WTC11 (cell line): Measurements from ENCODE around the gene EHF. TPM values are rescaled to one million over a fixed set of nuclear protein-coding genes. Genes with fewer than 3 reads are reported as not detected.

Source experiments
- ATAC-seq: fragments of 200-7000 bp; cut with Tn5 transposase; 2 replicates; pipeline ENCODE4 v1.10.0; 2021; ENCODE audit warnings: mild to moderate bottlenecking, moderate library complexity
- CTCF ChIA-PET: fragments of 300-600 bp; sonication (Branson Sonifier 250); formaldehyde crosslinking; loops from one replicate; lab custom pipeline; 2021; ENCODE audit warnings: antibody characterized with exemption; lab: Charles Lee
- POLR2A ChIA-PET: fragments of 350-600 bp; sonication (Branson Sonifier 250); formaldehyde crosslinking; loops from one replicate; lab custom pipeline; 2021; ENCODE audit warnings: antibody characterized with exemption; lab: Charles Lee
- DNase-seq: peaks from one replicate; pipeline ENCODE4 v3.0.0; 2021; ENCODE audit warnings: low spot score
- H3K27ac Mint-ChIP-seq: 2 replicates; pipeline ENCODE4 v1.8.0; 2021; ENCODE audit warnings: mixed read lengths
- H3K27me3 Mint-ChIP-seq: 2 replicates; pipeline ENCODE4 v1.8.0; 2021; ENCODE audit warnings: low read depth, mild to moderate bottlenecking, moderate library complexity, mixed read lengths
- H3K36me3 Mint-ChIP-seq: 2 replicates; pipeline ENCODE4 v1.8.0; 2021; ENCODE audit warnings: mixed read lengths
- H3K4me1 Mint-ChIP-seq: 2 replicates; pipeline ENCODE4 v1.8.0; 2022; ENCODE audit warnings: mixed read lengths
- H3K4me3 Mint-ChIP-seq: 2 replicates; pipeline ENCODE4 v1.8.0; 2021; ENCODE audit warnings: mild to moderate bottlenecking, moderate library complexity, mixed read lengths
- H3K9me3 Mint-ChIP-seq: 2 replicates; pipeline ENCODE4 v1.8.0; 2021; ENCODE audit warnings: mixed read lengths
- ESRRA ChIP-seq: sonication (generic); formaldehyde crosslinking; IDR thresholded peaks from 2 replicates; pipeline ENCODE4 v1.8.1; 2022; ENCODE audit warnings: mild to moderate bottlenecking, missing genetic modification reagents, borderline replicate concordance
- NFATC4 ChIP-seq: fragments of 250-450 bp; sonication (Bioruptor Pico); IDR thresholded peaks from 2 replicates; pipeline ENCODE4 v1.9.0; 2021; ENCODE audit warnings: mild to moderate bottlenecking
- NFYB ChIP-seq: sonication (generic); formaldehyde crosslinking; conservative IDR thresholded peaks from 2 replicates; pipeline ENCODE4 v1.8.0; 2022; ENCODE audit warnings: low read depth, missing genetic modification reagents
- ZNF416 ChIP-seq: fragments of 250-450 bp; sonication (Bioruptor Pico); IDR thresholded peaks from 2 replicates; pipeline ENCODE4 v1.9.0; 2021; ENCODE audit warnings: mild to moderate bottlenecking, inconsistent platforms
- total RNA-seq: library from RNA; stranded (reverse); gene quantifications from 3 replicates; pipeline ENCODE4 v1.2.3, GENCODE V29; 2021
- TF ChIP-seq, protein P1 (sequence below): fragments of 250-450 bp; sonication (Bioruptor Pico); IDR thresholded peaks from 2 replicates; pipeline ENCODE4 v1.8.0; 2021; ENCODE audit warnings: mild to moderate bottlenecking
- TF ChIP-seq, protein P2 (sequence below): fragments of 250-450 bp; sonication (Bioruptor Pico); conservative IDR thresholded peaks from 2 replicates; pipeline ENCODE4 v1.9.0; 2021; ENCODE audit warnings: mild to moderate bottlenecking
- TF ChIP-seq, protein P3 (sequence below): sonication (generic); formaldehyde crosslinking; IDR thresholded peaks from 2 replicates; pipeline ENCODE4 v1.8.1; 2023; ENCODE audit warnings: mild to moderate bottlenecking, missing genetic modification reagents
- TF ChIP-seq, protein P4 (sequence below): sonication (generic); formaldehyde crosslinking; IDR thresholded peaks from 2 replicates; pipeline ENCODE4 v1.8.1; 2023; ENCODE audit warnings: mild to moderate bottlenecking, missing genetic modification reagents, borderline replicate concordance
- TF ChIP-seq, protein P5 (sequence below): sonication (generic); formaldehyde crosslinking; IDR thresholded peaks from 2 replicates; pipeline ENCODE4 v1.8.0; 2023; ENCODE audit warnings: missing genetic modification reagents, mild to moderate bottlenecking, borderline replicate concordance
- TF ChIP-seq, protein P6 (sequence below): sonication (generic); formaldehyde crosslinking; IDR thresholded peaks from 2 replicates; pipeline ENCODE4 v1.8.1; 2023; ENCODE audit warnings: mild to moderate bottlenecking, moderate library complexity, missing genetic modification reagents
- TF ChIP-seq, protein P7 (sequence below): sonication (generic); formaldehyde crosslinking; IDR thresholded peaks from 2 replicates; pipeline ENCODE4 v1.8.0; 2022; ENCODE audit warnings: mild to moderate bottlenecking, missing genetic modification reagents
- TF ChIP-seq, protein P8 (sequence below): sonication (generic); formaldehyde crosslinking; IDR thresholded peaks from 2 replicates; pipeline ENCODE4 v1.8.0; 2022; ENCODE audit warnings: mild to moderate bottlenecking, missing genetic modification reagents

Gene EHF
- total RNA-seq, 1 experiment from 2014 or later = 0.46 TPM

DNA sequence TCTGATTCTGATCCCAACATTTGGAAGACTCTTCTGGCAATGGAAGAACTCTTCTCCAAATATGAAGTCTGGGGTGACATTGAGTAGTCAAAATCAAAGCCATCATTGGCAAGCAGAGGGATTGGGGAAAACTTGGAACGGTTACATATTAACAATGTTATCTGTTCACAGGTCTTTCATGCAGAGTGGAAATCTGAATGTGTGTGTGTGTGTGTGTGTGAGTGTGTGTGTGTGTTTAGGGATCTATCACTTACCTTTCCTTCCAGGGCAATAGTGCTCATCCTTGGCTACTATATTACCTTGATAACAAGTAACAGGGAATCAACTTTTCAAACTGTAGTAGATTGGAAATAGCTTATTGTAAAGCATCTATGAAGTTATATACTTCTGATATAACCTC is 55.3 kb downstream of the EHF start:
- no peak for DNase-seq
- ATAC-seq = no peak
- H3K4me1 Mint-ChIP-seq = peaks cover 20% of the 10 kb centered on the region
- no peak overlapping the region for H3K27ac Mint-ChIP-seq
- ChIA-PET CTCF (no interaction called here), POLR2A (no interaction called here)
- H3K4me3 Mint-ChIP-seq = no peak overlapping the region
- H3K9me3 Mint-ChIP-seq = peaks cover 7% of the 10 kb centered on the region
- TF ChIP-seq, protein P1, sequence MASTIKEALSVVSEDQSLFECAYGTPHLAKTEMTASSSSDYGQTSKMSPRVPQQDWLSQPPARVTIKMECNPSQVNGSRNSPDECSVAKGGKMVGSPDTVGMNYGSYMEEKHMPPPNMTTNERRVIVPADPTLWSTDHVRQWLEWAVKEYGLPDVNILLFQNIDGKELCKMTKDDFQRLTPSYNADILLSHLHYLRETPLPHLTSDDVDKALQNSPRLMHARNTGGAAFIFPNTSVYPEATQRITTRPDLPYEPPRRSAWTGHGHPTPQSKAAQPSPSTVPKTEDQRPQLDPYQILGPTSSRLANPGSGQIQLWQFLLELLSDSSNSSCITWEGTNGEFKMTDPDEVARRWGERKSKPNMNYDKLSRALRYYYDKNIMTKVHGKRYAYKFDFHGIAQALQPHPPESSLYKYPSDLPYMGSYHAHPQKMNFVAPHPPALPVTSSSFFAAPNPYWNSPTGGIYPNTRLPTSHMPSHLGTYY (CRISPR knock-in tag) = no peak
- TF ChIP-seq ZNF416 (no peak), NFATC4 (CRISPR knock-in tag) (no peak)
- TF ChIP-seq, protein P2, sequence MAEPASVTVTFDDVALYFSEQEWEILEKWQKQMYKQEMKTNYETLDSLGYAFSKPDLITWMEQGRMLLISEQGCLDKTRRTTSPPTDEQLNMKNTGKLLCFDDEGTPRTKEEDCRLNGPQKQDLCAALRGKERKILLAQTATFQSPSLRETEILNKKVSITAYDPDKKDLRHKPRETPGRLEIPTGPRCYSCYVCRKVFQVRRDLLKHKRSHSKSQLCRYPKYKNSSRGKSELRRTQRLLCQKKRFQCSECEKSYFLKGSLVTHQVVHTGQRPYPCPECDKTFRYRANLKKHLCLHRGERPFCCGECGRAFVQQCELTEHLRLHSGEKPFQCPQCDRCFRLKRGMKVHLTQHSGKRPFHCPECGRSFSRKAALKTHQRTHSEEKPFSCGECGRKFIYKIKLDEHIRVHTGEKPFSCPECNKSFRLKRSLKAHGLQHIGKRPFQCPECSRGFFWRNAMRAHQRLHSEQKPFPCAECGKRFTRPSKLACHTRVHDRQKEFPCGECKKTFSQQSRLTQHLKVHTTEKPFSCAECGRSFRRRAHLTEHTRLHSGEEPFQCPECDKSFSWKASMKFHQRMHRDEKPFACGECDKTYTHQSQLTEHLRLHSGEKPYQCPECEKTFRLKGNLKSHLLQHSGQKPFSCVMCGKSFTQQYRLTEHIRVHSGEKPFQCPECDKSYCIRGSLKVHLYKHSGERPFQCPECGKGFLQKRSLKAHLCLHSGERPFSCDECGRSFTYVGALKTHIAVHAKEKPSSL (CRISPR knock-in tag) = no peak
- TF ChIP-seq, protein P3, sequence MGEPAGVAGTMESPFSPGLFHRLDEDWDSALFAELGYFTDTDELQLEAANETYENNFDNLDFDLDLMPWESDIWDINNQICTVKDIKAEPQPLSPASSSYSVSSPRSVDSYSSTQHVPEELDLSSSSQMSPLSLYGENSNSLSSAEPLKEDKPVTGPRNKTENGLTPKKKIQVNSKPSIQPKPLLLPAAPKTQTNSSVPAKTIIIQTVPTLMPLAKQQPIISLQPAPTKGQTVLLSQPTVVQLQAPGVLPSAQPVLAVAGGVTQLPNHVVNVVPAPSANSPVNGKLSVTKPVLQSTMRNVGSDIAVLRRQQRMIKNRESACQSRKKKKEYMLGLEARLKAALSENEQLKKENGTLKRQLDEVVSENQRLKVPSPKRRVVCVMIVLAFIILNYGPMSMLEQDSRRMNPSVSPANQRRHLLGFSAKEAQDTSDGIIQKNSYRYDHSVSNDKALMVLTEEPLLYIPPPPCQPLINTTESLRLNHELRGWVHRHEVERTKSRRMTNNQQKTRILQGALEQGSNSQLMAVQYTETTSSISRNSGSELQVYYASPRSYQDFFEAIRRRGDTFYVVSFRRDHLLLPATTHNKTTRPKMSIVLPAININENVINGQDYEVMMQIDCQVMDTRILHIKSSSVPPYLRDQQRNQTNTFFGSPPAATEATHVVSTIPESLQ (CRISPR knock-in tag) = no peak
- TF ChIP-seq, protein P4, sequence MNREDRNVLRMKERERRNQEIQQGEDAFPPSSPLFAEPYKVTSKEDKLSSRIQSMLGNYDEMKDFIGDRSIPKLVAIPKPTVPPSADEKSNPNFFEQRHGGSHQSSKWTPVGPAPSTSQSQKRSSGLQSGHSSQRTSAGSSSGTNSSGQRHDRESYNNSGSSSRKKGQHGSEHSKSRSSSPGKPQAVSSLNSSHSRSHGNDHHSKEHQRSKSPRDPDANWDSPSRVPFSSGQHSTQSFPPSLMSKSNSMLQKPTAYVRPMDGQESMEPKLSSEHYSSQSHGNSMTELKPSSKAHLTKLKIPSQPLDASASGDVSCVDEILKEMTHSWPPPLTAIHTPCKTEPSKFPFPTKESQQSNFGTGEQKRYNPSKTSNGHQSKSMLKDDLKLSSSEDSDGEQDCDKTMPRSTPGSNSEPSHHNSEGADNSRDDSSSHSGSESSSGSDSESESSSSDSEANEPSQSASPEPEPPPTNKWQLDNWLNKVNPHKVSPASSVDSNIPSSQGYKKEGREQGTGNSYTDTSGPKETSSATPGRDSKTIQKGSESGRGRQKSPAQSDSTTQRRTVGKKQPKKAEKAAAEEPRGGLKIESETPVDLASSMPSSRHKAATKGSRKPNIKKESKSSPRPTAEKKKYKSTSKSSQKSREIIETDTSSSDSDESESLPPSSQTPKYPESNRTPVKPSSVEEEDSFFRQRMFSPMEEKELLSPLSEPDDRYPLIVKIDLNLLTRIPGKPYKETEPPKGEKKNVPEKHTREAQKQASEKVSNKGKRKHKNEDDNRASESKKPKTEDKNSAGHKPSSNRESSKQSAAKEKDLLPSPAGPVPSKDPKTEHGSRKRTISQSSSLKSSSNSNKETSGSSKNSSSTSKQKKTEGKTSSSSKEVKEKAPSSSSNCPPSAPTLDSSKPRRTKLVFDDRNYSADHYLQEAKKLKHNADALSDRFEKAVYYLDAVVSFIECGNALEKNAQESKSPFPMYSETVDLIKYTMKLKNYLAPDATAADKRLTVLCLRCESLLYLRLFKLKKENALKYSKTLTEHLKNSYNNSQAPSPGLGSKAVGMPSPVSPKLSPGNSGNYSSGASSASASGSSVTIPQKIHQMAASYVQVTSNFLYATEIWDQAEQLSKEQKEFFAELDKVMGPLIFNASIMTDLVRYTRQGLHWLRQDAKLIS (CRISPR knock-in tag) = no peak
- no peaks in the 10 kb centered on the region for H3K27me3 Mint-ChIP-seq
- H3K36me3 Mint-ChIP-seq = no peaks in the 10 kb centered on the region

DNA sequence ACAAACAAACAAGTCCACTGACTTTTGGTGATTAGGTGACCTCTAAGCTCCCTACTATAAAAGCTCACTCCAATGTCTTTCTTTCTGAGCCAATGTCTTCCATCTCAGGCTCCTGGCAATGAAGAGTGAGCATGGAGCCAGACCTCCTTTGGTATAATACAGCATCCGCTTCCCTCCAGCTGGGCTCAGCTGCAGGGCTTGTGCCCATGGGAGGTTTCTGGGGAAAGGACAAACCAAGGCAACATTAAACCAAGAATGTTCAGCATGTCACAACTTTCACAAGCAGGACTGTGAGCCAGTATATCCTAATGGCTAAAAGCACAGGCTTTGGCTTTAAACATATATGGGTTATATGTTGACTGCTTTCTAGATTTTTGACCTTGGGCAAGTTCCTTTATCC is 58.8 kb downstream of the EHF start:
- no peak overlapping the region for H3K4me3 Mint-ChIP-seq
- TF ChIP-seq, protein P5, sequence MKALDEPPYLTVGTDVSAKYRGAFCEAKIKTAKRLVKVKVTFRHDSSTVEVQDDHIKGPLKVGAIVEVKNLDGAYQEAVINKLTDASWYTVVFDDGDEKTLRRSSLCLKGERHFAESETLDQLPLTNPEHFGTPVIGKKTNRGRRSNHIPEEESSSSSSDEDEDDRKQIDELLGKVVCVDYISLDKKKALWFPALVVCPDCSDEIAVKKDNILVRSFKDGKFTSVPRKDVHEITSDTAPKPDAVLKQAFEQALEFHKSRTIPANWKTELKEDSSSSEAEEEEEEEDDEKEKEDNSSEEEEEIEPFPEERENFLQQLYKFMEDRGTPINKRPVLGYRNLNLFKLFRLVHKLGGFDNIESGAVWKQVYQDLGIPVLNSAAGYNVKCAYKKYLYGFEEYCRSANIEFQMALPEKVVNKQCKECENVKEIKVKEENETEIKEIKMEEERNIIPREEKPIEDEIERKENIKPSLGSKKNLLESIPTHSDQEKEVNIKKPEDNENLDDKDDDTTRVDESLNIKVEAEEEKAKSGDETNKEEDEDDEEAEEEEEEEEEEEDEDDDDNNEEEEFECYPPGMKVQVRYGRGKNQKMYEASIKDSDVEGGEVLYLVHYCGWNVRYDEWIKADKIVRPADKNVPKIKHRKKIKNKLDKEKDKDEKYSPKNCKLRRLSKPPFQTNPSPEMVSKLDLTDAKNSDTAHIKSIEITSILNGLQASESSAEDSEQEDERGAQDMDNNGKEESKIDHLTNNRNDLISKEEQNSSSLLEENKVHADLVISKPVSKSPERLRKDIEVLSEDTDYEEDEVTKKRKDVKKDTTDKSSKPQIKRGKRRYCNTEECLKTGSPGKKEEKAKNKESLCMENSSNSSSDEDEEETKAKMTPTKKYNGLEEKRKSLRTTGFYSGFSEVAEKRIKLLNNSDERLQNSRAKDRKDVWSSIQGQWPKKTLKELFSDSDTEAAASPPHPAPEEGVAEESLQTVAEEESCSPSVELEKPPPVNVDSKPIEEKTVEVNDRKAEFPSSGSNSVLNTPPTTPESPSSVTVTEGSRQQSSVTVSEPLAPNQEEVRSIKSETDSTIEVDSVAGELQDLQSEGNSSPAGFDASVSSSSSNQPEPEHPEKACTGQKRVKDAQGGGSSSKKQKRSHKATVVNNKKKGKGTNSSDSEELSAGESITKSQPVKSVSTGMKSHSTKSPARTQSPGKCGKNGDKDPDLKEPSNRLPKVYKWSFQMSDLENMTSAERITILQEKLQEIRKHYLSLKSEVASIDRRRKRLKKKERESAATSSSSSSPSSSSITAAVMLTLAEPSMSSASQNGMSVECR (CRISPR knock-in tag) = no peak
- TF ChIP-seq, protein P6, sequence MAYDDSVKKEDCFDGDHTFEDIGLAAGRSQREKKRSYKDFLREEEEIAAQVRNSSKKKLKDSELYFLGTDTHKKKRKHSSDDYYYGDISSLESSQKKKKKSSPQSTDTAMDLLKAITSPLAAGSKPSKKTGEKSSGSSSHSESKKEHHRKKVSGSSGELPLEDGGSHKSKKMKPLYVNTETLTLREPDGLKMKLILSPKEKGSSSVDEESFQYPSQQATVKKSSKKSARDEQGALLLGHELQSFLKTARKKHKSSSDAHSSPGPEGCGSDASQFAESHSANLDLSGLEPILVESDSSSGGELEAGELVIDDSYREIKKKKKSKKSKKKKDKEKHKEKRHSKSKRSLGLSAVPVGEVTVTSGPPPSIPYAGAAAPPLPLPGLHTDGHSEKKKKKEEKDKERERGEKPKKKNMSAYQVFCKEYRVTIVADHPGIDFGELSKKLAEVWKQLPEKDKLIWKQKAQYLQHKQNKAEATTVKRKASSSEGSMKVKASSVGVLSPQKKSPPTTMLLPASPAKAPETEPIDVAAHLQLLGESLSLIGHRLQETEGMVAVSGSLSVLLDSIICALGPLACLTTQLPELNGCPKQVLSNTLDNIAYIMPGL = no peak
- TF ChIP-seq, protein P7, sequence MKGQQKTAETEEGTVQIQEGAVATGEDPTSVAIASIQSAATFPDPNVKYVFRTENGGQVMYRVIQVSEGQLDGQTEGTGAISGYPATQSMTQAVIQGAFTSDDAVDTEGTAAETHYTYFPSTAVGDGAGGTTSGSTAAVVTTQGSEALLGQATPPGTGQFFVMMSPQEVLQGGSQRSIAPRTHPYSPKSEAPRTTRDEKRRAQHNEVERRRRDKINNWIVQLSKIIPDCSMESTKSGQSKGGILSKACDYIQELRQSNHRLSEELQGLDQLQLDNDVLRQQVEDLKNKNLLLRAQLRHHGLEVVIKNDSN (CRISPR knock-in tag) = no peak
- no peak for TF ChIP-seq ESRRA (CRISPR knock-in tag)
- TF ChIP-seq, protein P8, sequence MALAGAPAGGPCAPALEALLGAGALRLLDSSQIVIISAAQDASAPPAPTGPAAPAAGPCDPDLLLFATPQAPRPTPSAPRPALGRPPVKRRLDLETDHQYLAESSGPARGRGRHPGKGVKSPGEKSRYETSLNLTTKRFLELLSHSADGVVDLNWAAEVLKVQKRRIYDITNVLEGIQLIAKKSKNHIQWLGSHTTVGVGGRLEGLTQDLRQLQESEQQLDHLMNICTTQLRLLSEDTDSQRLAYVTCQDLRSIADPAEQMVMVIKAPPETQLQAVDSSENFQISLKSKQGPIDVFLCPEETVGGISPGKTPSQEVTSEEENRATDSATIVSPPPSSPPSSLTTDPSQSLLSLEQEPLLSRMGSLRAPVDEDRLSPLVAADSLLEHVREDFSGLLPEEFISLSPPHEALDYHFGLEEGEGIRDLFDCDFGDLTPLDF (CRISPR knock-in tag) = no peak
- TF ChIP-seq NFYB (CRISPR knock-in tag) = no peak
- TF ChIP-seq, all 79 proteins: peak for 0
- peaks cover under 1% of the 10 kb centered on the region for H3K9me3 Mint-ChIP-seq

More for the DNA sequence above, 58.8 kb downstream of the EHF start:
- DNase-seq (no peak), ATAC-seq (no peak)
- Mint-ChIP-seq H3K27ac (no peak overlapping the region), H3K36me3 (no peaks in the 10 kb centered on the region), H3K4me1 (peaks cover 24% of the 10 kb centered on the region), H3K27me3 (no peaks in the 10 kb centered on the region)
- POLR2A ChIA-PET = no interaction called here
- CTCF ChIA-PET = interaction anchor here (1.2 kb wide), 1 partner anchor 167 kb away, joined by 3 read pairs; no protein-coding TSS in a partner anchor
